Coronary artery (tissue), 2 donors: ENCODE results near the gene PTGS1.

ENCODE experiments used
- DNase-seq: peaks from one replicate; pipeline ENCODE4 v3.0.0-alpha.2; 2017; ENCODE audit warnings: low spot score
- H3K27ac ChIP-seq, 2 donors: fragments of 200-600 bp; sonication (generic); one replicate each; pipeline ENCODE4 v1.5.1; 2016 to 2019
- H3K4me3 ChIP-seq: fragments of 200-600 bp; sonication (generic); 2 replicates; pipeline ENCODE4 v1.5.1; 2016; ENCODE audit warnings: mild to moderate bottlenecking, moderate library complexity
- CTCF ChIP-seq: fragments of 200-600 bp; sonication (generic); IDR thresholded peaks from one replicate; pipeline ENCODE4 v1.5.1; 2019; ENCODE audit warnings: antibody characterized with exemption

The PTGS1 gene

GRCh38 chr9:122374885-122375420, 4.1 kb downstream of the PTGS1 start:
- no peak for TF ChIP-seq CTCF
- DNase-seq = no peak
- H3K27ac ChIP-seq = peak overlapping the region in 1 of 2 donors; percentile 60
- H3K4me3 ChIP-seq = peak overlapping the region; percentile 51

GRCh38 chr9:122376796-122377195, 6.0 kb downstream of the PTGS1 start:
- H3K27ac ChIP-seq = no peak overlapping the region
- DNase-seq = no peak
- no peak for TF ChIP-seq CTCF
- H3K4me3 ChIP-seq = no peak overlapping the region

DNA sequence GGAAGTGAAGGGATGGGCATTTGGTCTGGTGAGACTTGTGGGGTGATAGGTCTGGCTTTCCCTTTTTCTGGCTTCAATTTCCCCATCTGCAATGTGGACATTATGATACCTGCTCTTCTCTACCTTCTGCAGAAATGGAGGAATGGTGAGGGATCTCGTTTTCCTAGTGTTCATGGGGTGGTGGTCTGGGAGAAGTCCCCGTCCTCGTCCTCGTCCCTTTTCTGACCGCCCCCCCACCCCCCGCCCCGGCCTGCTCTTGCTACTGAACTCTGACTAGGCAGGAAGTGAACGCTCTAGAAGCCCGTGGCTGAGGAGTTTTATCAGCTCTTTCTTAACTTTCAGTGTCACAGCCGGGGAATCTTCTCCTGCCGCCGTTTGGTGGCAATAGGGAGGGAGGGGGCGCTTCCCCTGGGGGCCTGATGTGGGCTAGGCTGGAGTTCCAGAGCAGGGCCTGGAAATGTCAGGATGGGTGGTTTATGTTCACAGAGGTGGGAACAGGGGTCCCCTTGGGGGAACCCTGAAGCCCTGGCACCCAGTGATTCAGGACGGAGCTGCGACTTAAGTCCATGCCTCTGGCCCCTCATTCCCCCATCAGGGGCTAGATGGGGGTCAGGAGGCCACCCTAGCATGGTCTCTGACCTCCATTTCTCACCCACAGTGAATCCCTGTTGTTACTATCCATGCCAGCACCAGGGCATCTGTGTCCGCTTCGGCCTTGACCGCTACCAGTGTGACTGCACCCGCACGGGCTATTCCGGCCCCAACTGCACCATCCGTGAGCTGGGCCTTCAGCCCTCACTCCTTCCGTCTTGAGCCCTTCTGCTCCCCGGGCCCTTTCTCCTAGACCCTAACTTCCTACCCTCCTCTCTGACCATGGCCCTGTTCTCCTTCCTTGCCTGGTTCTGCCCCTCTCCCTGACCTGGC, 6.7 kb downstream of the PTGS1 start:
- Histone ChIP-seq H3K27ac (no peak overlapping the region), H3K4me3 (no peak overlapping the region)
- TF ChIP-seq CTCF = no peak
- DNase-seq = no peak

GRCh38 chr9:122378236-122378635, 7.4 kb downstream of the PTGS1 start:
- Histone ChIP-seq H3K27ac (no peak overlapping the region), H3K4me3 (no peak overlapping the region)
- TF ChIP-seq CTCF = no peak
- no peak for DNase-seq

GRCh38 chr9:122379340-122379739, 8.5 kb downstream of the PTGS1 start:
- TF ChIP-seq CTCF = no peak
- H3K27ac ChIP-seq = no peak overlapping the region
- DNase-seq = no peak
- H3K4me3 ChIP-seq = no peak overlapping the region

DNA sequence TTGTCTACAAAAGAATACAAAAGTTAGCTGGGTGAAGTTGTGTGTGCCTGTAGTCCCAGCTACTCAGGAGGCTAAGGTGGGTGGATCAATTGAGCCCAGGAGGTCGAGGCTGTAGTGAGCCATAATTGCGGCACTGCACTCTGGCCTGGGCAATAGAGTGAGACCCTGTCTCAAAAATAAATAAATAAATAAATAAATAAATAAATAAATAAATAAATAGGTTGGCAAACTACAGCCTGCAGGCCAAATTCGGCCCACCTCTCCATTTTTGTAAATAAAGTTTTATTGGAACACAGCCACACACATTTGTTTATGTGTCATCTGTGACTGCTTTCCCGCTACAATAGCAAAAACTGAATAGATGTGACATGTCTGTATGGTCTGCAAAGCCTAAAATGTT, 9.5 kb downstream of the PTGS1 start:
- DNase-seq = no peak
- Histone ChIP-seq H3K4me3 (no peak overlapping the region), H3K27ac (no peak overlapping the region)
- no peak for TF ChIP-seq CTCF
